Fibroblast of lung (primary cell): ENCODE data around the gene NDUFA11. TPM values are rescaled to one million over a fixed set of nuclear protein-coding genes. Genes with fewer than 3 reads are reported as not detected.
"Not testable (repeated sequence)": the region's sequence is repeated elsewhere in the genome, so short reads cannot be mapped to it uniquely, and the experiment has no call there.

Experiments
- DNase-seq, 2 donors: peaks; one replicate each; pipeline versions ENCODE4 v3.0.0 to v3.0.0-alpha.2; 2010; ENCODE audit warnings: low read depth in 2 of 2
- H2AFZ ChIP-seq: 2 replicates; pipeline ENCODE4 v1.5.1; 2012; ENCODE audit warnings: low read length, control low read depth, inconsistent platforms
- H3K27ac ChIP-seq: 2 replicates; pipeline ENCODE4 v1.5.1; 2011; ENCODE audit warnings: low read length, control low read depth; ENCODE audit not compliant: insufficient read depth
- H3K27me3 ChIP-seq: 2 replicates; pipeline ENCODE4 v1.5.1; 2011; ENCODE audit warnings: mild to moderate bottlenecking, low read length; ENCODE audit not compliant: control insufficient read depth, insufficient read depth
- H3K36me3 ChIP-seq: 2 replicates; pipeline ENCODE4 v1.5.1; 2011; ENCODE audit warnings: low read length; ENCODE audit not compliant: control insufficient read depth, insufficient read depth
- H3K4me1 ChIP-seq: 2 replicates; pipeline ENCODE4 v1.5.1; 2011; ENCODE audit warnings: low read length; ENCODE audit not compliant: control insufficient read depth, insufficient read depth; ENCODE audit errors: extremely low read depth
- H3K4me2 ChIP-seq: 2 replicates; pipeline ENCODE4 v1.5.1; 2011; ENCODE audit warnings: low read length, control low read depth; ENCODE audit not compliant: insufficient read depth; ENCODE audit errors: extremely low read depth
- H3K4me3 ChIP-seq, 4 experiments: fragments of 200-600 bp in 1 of 4; sonication (generic) in 1 of 4; replicated peaks in 1 of 4; 2 replicates each; pipeline ENCODE4 v1.5.1; 2011 to 2016; ENCODE audit warnings: low read length in 4 of 4, low read depth in 3 of 4, mild to moderate bottlenecking in 3 of 4, control low read depth in 2 of 4, inconsistent platforms in 1 of 4, mixed read lengths in 1 of 4; ENCODE audit not compliant: insufficient read depth in 1 of 4; ENCODE audit errors: control extremely low read depth in 1 of 4
- H3K79me2 ChIP-seq: 2 replicates; pipeline ENCODE4 v1.5.1; 2012; ENCODE audit warnings: mild to moderate bottlenecking, low read length, inconsistent platforms; ENCODE audit not compliant: control insufficient read depth, insufficient read depth
- H3K9ac ChIP-seq: 2 replicates; pipeline ENCODE4 v1.5.1; 2011; ENCODE audit warnings: mild to moderate bottlenecking, low read length, control low read depth; ENCODE audit not compliant: insufficient read depth
- H3K9me3 ChIP-seq: 2 replicates; pipeline ENCODE4 v1.5.1; 2012; ENCODE audit warnings: low read depth, low read length; ENCODE audit not compliant: control insufficient read depth, insufficient read depth
- H4K20me1 ChIP-seq: 2 replicates; pipeline ENCODE4 v1.5.1; 2011; ENCODE audit warnings: low read length; ENCODE audit not compliant: control insufficient read depth, insufficient read depth; ENCODE audit errors: extremely low read depth
- CTCF ChIP-seq, 2 donors: IDR thresholded peaks in 1 of 2; conservative IDR thresholded peaks in 1 of 2; 1 replicate in 1 of 2; 2 replicates in 1 of 2; pipeline ENCODE4 v1.5.1; 2011 to 2012; ENCODE audit warnings: low read length in 2 of 2, control low read depth in 1 of 2, inconsistent platforms in 1 of 2, low read depth in 1 of 2, mild to moderate bottlenecking in 1 of 2
- EZH2 ChIP-seq: IDR thresholded peaks from 2 replicates; pipeline ENCODE4 v1.5.1; 2012; ENCODE audit warnings: low read length, control low read depth, mild to moderate bottlenecking; ENCODE audit errors: missing control alignments
- polyA plus RNA-seq, 2 donors: library from polyadenylated mRNA; depleted of rRNA in 1 of 2; stranded (reverse) in 1 of 2; unstranded in 1 of 2; fragments of >200 nt; gene quantifications; 2 replicates each; pipeline ENCODE4 v1.2.1, GENCODE V29; 2011 to 2012; ENCODE audit warnings: missing spikeins in 1 of 2
- total RNA-seq: library from RNA; depleted of rRNA; stranded (reverse); fragments of >200 nt; gene quantifications from 2 replicates; pipeline ENCODE4 v1.2.1, GENCODE V29; 2014

NDUFA11 gene
- total and polyA plus RNA-seq, 2 donors (not counting 1 experiment from before 2014, with no cell fraction given) = 212 to 271 TPM

- H3K27ac ChIP-seq, H3K27me3 ChIP-seq, H2AFZ ChIP-seq, H3K79me2 ChIP-seq, DNase-seq, H3K4me2 ChIP-seq, H3K4me3 ChIP-seq, H4K20me1 ChIP-seq, H3K4me1 ChIP-seq, H3K9ac ChIP-seq, H3K9me3 ChIP-seq, H3K36me3 ChIP-seq: not testable (repeated sequence)
Measured at GRCh38 chr19:5883157-5883873, 20.3 kb downstream of the NDUFA11 start.

DNA sequence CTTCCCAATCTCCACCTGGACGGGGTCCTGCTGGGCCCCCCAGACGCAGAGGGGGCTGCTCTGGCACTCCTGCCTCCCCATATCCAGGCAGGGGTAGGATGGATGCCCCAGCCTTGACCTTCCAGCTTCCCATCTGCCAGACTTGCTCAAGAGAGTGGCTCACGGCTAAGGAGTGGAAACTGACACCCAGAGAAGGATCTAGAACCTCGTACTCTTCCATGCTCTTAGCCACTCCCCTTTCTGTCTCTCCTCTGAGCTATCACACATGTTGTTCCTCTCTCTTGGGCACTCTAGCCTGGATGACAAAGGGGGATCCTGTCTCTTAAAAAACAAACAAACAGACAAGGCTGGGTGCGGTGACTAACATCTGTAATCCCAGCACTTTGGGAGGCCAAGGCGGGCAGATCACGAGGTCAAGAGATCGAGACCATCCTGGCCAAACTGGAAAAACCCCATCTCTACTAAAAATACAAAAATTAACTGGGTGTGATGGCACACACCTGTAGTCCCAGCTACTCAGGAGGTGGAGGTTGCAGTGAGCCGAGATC is 21.1 kb downstream of the NDUFA11 start:
- no peaks in the 10 kb centered on the region for H4K20me1 ChIP-seq
- H3K9ac ChIP-seq = no peak overlapping the region
- H3K79me2 ChIP-seq = no peaks in the 10 kb centered on the region
- H3K9me3 ChIP-seq = no peaks in the 10 kb centered on the region
- no peak overlapping the region for H3K4me3 ChIP-seq
- peaks cover 5% of the 10 kb centered on the region for H3K4me1 ChIP-seq
- DNase-seq = peak in 1 of 2 donors; percentile 37
- no peaks in the 10 kb centered on the region for H3K36me3 ChIP-seq
- H3K27me3 ChIP-seq = no peaks in the 10 kb centered on the region
- H2AFZ ChIP-seq = no peak overlapping the region
- H3K4me2 ChIP-seq = no peak overlapping the region
- TF ChIP-seq EZH2 = no peak
- TF ChIP-seq CTCF (conservative IDR thresholded peaks at IDR 0.05 in 1 of 2, IDR thresholded peaks at IDR 0.05 in 1 of 2; ENCODE audit: low read depth in 1 of 2, low read length in 2 of 2) = no peak
- no peak overlapping the region for H3K27ac ChIP-seq

DNA sequence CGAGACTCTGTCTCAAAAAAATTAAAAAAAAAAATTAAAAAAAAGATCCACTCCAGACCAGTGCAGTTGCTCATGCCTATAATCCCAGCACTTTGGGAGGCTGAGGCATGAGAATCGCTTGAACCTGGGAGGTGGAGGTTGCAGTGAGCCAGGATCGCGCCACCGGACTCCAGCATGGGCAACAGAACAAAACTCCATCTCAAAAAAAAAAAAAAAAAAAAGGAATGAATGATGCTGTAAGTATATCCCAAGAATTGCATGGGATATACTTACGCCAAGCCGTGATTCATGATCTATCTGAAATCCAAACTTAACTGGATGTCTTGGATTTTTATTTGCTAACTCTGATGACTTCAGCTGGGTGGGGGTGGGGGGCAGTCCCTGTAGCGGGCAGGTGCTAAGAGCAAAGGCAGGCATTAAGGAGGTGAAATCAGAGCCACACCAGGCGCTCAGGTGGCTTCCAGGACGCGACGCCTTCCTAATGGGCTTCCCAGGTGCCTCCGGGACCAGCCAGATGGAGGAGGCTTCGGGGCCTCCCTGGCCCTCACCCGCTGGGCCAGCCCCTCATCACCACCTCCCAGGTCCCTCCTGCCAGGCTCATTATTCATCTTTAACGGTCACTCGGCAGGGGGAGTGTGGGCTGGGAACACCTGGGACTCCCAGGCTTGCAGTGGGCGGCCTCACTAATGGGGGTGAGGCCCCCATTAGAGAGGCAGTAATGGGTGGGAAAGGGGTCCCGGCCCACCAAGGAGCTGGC is 21.9 kb downstream of the NDUFA11 start:
- H3K4me3 ChIP-seq = no peak overlapping the region
- no peaks in the 10 kb centered on the region for H3K36me3 ChIP-seq
- DNase-seq = no peak
- no peaks in the 10 kb centered on the region for H3K9me3 ChIP-seq
- H3K9ac ChIP-seq = no peak overlapping the region
- no peaks in the 10 kb centered on the region for H4K20me1 ChIP-seq
- H3K4me1 ChIP-seq = peaks cover 5% of the 10 kb centered on the region
- H3K79me2 ChIP-seq = no peaks in the 10 kb centered on the region
- no peaks in the 10 kb centered on the region for H3K27me3 ChIP-seq
- H2AFZ ChIP-seq = no peak overlapping the region
- no peak overlapping the region for H3K4me2 ChIP-seq
- no peak overlapping the region for H3K27ac ChIP-seq
- TF ChIP-seq EZH2 (no peak), CTCF (conservative IDR thresholded peaks at IDR 0.05 in 1 of 2, IDR thresholded peaks at IDR 0.05 in 1 of 2; ENCODE audit: low read depth in 1 of 2, low read length in 2 of 2) (no peak)
